HuH-7 (cell line): Measurements from ENCODE around the gene RIPPLY3.
"Not testable (repeated sequence)": the region's sequence is repeated elsewhere in the genome, so short reads cannot be mapped to it uniquely, and the experiment has no call there.

ENCODE experiments used
- DNase-seq: peaks from one replicate; pipeline ENCODE4 v3.0.0; 2011; ENCODE audit warnings: low spot score

RIPPLY3 gene

GRCh38 chr21:37017951-37018679, 11.6 kb downstream of the RIPPLY3 start:
- no peak for DNase-seq

- no peak for DNase-seq
Measured at GRCh38 chr21:37026499-37026898, 20.0 kb downstream of the RIPPLY3 start.

- DNase-seq: no peak
Measured at GRCh38 chr21:37028570-37028969, 22.1 kb downstream of the RIPPLY3 start.

GRCh38 chr21:37030864-37031263, 24.4 kb downstream of the RIPPLY3 start:
- DNase-seq: no peak

- DNase-seq: no peak
Measured at GRCh38 chr21:37032293-37032692, 25.8 kb downstream of the RIPPLY3 start.

- DNase-seq: no peak
Measured at GRCh38 chr21:37032877-37033471, 26.5 kb downstream of the RIPPLY3 start.

- DNase-seq: not testable (repeated sequence)
Measured at GRCh38 chr21:37034394-37034793, 27.9 kb downstream of the RIPPLY3 start.

- no peak for DNase-seq
Measured at GRCh38 chr21:37036177-37036576, 29.7 kb downstream of the RIPPLY3 start.

GRCh38 chr21:37039411-37040075, 33.0 kb downstream of the RIPPLY3 start:
- no peak for DNase-seq

- no peak for DNase-seq
Measured at GRCh38 chr21:37040212-37040611, 33.7 kb downstream of the RIPPLY3 start.

- DNase-seq: no peak
Measured at GRCh38 chr21:37041706-37042271, 35.3 kb downstream of the RIPPLY3 start.

- DNase-seq: no peak
Measured at GRCh38 chr21:37043818-37044217, 37.3 kb downstream of the RIPPLY3 start.

- DNase-seq: no peak
Measured at GRCh38 chr21:37044643-37045042, 38.1 kb downstream of the RIPPLY3 start.

GRCh38 chr21:37045149-37045548, 38.6 kb downstream of the RIPPLY3 start:
- no peak for DNase-seq

GRCh38 chr21:37045556-37045955, 39.1 kb downstream of the RIPPLY3 start:
- DNase-seq: no peak

- no peak for DNase-seq
Measured at GRCh38 chr21:37047079-37047478, 40.6 kb downstream of the RIPPLY3 start.

GRCh38 chr21:37049741-37050140, 43.2 kb downstream of the RIPPLY3 start:
- DNase-seq: not testable (repeated sequence)

GRCh38 chr21:37055271-37055855, 48.9 kb downstream of the RIPPLY3 start:
- DNase-seq: no peak

GRCh38 chr21:37057614-37058013, 51.1 kb downstream of the RIPPLY3 start:
- no peak for DNase-seq

- DNase-seq: no peak
Measured at GRCh38 chr21:37058261-37058660, 51.8 kb downstream of the RIPPLY3 start.

GRCh38 chr21:37059181-37059580, 52.7 kb downstream of the RIPPLY3 start:
- DNase-seq: no peak

- peak; percentile 48 for DNase-seq
Measured at GRCh38 chr21:37060296-37060695, 53.8 kb downstream of the RIPPLY3 start.
